AG04449 (cell line): ENCODE measurements around the gene ZBTB37.

Source experiments
- CTCF ChIA-PET: fragments of 350-600 bp; formaldehyde crosslinking; extraction: SDS; loops from one replicate; lab custom pipeline; 2021; ENCODE audit warnings: antibody characterized with exemption; lab: Yijun Ruan, JAX
- POLR2A ChIA-PET: fragments of 400-600, 350-600 bp; formaldehyde crosslinking; extraction: SDS; loops from one replicate; lab custom pipeline; 2020; ENCODE audit warnings: antibody characterized with exemption, inconsistent platforms; lab: Yijun Ruan, JAX
- DNase-seq: peaks from one replicate; pipeline ENCODE4 v3.0.0-alpha.2; 2010; ENCODE audit warnings: low read depth, low spot score
- H3K4me3 ChIP-seq: 2 replicates; pipeline ENCODE4 v1.5.1; 2011; ENCODE audit warnings: low read depth, mild to moderate bottlenecking, control low read depth, low read length
- TF ChIP-seq, protein P1 (sequence below): IDR thresholded peaks from one replicate; pipeline ENCODE4 v1.5.1; 2011; ENCODE audit warnings: mild to moderate bottlenecking, moderate library complexity, low read length, control low read depth, inconsistent platforms; ENCODE audit not compliant: insufficient read depth; ENCODE audit errors: missing control alignments

The ZBTB37 gene

DNA sequence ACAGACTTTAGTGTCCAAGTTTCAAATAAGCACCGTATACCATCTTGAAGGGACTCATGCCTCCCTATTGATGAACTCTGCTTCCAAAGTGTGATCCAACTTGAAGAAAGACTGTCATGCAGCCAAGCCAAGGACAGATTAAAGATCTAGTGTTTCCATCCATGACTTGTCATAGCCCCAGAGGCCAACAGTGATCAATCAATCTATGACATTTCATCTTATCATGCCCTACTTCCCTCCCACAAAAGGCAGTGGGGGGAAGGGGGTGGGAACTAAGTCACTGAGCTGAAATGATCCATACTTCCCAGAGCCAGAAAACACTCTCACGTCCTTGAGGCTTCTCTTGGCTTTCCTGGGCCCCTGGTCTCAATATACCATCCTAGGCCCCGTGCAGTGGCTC is 44.9 kb downstream of the ZBTB37 start:
- DNase-seq = no peak
- ChIA-PET CTCF (interaction anchor here (1.3 kb wide), 1 partner anchor 20 kb away, joined by 4 read pairs; no protein-coding TSS in a partner anchor), POLR2A (no interaction called here)
- TF ChIP-seq, protein P1, sequence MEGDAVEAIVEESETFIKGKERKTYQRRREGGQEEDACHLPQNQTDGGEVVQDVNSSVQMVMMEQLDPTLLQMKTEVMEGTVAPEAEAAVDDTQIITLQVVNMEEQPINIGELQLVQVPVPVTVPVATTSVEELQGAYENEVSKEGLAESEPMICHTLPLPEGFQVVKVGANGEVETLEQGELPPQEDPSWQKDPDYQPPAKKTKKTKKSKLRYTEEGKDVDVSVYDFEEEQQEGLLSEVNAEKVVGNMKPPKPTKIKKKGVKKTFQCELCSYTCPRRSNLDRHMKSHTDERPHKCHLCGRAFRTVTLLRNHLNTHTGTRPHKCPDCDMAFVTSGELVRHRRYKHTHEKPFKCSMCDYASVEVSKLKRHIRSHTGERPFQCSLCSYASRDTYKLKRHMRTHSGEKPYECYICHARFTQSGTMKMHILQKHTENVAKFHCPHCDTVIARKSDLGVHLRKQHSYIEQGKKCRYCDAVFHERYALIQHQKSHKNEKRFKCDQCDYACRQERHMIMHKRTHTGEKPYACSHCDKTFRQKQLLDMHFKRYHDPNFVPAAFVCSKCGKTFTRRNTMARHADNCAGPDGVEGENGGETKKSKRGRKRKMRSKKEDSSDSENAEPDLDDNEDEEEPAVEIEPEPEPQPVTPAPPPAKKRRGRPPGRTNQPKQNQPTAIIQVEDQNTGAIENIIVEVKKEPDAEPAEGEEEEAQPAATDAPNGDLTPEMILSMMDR = no peak
- H3K4me3 ChIP-seq = no peak overlapping the region

DNA sequence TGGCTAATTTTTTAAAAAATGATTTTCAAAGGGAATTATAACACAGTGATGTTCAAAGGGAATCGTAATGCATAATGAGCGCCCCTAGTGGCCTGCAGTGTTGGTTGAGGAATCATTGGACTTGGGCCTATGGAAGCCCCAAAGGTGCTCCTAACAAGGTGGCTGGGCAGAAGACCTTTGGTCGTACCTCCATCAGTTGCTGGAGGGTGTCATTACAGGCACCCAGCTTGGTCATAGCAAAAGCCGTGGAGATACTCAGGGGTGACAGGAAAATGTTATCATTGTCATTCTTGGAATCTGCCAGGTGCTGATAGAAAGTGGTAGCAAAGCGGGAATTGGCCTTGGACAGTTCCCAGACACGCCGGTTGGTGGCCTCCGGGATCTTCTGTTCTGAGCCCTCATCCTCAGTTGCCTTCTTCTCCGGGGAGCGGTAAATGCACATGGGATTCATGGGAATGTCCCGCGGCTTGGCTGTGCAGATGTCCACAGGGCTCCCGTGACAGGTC is 46.2 kb downstream of the ZBTB37 start:
- CTCF ChIA-PET = interaction anchor here (0.8 to 1.3 kb wide), 4 partner anchors 10 to 39 kb away, joined by 3 to 4 read pairs (median 4); no protein-coding TSS in a partner anchor
- TF ChIP-seq, protein P1 = peak; percentile 38
- POLR2A ChIA-PET = no interaction called here
- DNase-seq = no peak
- no peak overlapping the region for H3K4me3 ChIP-seq

GRCh38 chr1:173915596-173915995 is 47.4 kb downstream of the ZBTB37 start:
- ChIA-PET CTCF (interaction anchor here (1.0 kb wide), 1 partner anchor 38 kb away, joined by 3 read pairs; no protein-coding TSS in a partner anchor), POLR2A (no interaction called here)
- TF ChIP-seq, protein P1 = no peak
- H3K4me3 ChIP-seq = no peak overlapping the region
- no peak for DNase-seq

DNA sequence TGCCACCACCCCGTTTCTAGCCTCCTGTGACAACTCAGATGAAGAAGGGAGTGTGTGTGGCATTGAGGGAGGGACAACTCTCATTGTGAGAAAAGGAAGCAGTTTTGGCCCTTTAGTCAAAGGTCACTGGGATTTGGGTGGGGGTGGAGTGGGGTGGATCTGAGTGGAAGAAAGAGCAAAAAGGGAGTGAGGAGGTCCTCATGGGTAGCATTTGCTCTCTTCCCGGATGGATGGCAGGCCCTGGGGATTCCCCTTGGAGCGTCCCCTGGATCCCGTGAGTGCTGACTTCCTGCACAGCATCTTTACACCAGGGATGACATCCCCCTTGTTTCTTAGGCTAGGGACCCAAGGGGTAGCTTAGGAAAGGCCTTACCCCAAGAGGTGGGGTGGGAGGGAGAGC is 48.5 kb downstream of the ZBTB37 start:
- no peak overlapping the region for H3K4me3 ChIP-seq
- TF ChIP-seq, protein P1 = no peak
- no peak for DNase-seq
- POLR2A ChIA-PET = no interaction called here
- CTCF ChIA-PET = no interaction called here

DNA sequence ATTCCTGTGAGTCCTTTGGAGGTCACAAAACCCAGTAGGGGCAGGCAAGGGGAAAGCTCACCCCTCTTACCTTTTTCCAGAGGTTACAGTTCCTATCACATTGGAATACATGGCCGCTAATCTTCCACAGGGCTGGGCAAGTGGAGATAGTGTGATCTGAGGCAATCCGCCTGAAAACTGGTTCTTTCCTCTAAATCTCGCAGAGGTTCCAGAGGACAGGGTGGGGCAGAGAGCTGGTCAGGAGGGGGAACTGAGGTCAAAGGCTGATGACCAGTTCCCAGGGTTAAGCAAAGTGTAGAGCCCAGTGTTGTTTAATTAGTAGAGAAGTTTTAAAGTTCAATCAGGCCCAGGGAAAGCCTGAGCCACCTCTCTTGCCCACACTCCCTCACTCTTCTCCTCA is 49.0 kb downstream of the ZBTB37 start, which contains the start of gene SERPINC1:
Gene SERPINC1 (minus strand): TSS at position 179 of the 400 bp plus-strand sequence. CDS start 68 bp downstream, at position 111.
- H3K4me3 ChIP-seq = no peak within 1 kb of the TSS
- ChIA-PET POLR2A (no interaction called here), CTCF (no interaction called here)
- DNase-seq = no peak
- TF ChIP-seq, protein P1 = no peak

GRCh38 chr1:173917635-173918493 is 49.7 kb downstream of the ZBTB37 start:
- TF ChIP-seq, protein P1 = no peak
- DNase-seq = no peak
- ChIA-PET POLR2A (no interaction called here), CTCF (no interaction called here)
- no peak overlapping the region for H3K4me3 ChIP-seq
